Raji (cell line): ENCODE measurements around the gene LCN15.

Source experiments
- POLR2A ChIP-seq: IDR thresholded peaks from 2 replicates; pipeline ENCODE4 v1.6.1; 2011; ENCODE audit warnings: low read depth, low read length, control low read depth; ENCODE audit not compliant: insufficient read depth

Gene LCN15

GRCh38 chr9:136784249-136784996 lies 20.1 kb upstream of the LCN15 start:
- TF ChIP-seq POLR2A = no peak

DNA sequence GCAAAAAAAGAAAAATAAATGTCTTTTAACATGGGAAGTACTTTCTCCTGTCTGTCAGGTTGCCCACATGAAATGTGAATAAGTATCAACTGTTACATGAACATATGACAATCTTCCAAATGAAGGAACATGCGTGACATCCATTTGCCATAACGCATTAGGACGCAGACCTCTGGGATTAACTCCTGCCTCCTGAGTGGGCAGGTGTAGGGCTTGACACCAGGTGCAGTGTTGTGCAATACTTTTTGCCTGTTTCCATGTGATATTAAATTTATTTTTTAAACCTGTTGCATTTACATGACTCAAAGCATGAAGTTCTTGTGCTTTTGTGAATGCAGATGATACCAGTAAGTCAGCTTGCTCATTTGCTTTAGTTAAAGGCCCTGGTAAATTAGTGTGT lies 18.1 kb upstream of the LCN15 start:
- no peak for TF ChIP-seq POLR2A

- no peak for TF ChIP-seq POLR2A
These were observed 15.5 kb upstream of the LCN15 start for GRCh38 chr9:136779808-136780207.

- TF ChIP-seq POLR2A = no peak
These were observed 13.0 kb upstream of the LCN15 start for GRCh38 chr9:136777359-136777758.

- TF ChIP-seq POLR2A = no peak
These were observed 12.6 kb upstream of the LCN15 start for GRCh38 chr9:136776947-136777346.

DNA sequence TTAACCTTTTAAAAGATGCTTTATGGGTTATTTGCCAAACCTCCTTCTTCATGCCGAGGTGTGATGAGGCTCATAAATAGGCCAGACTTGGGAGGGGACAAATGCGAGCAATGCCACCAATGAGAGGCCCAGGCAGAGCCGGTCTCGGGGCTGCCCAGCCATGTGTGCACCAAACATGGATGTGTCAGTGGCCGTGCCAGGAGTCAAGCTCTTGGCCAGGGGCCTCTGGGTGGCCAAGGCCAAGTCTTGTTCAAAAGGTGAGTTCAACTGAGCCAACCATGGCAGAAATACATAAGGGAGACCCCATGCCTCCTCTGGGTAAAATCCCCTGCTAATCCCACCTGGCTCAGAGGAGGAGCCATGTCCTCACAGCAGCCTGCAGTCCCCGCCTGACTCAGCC lies 10.9 kb upstream of the LCN15 start:
- TF ChIP-seq POLR2A = no peak

GRCh38 chr9:136774416-136775045 lies 10.2 kb upstream of the LCN15 start:
- TF ChIP-seq POLR2A = no peak

DNA sequence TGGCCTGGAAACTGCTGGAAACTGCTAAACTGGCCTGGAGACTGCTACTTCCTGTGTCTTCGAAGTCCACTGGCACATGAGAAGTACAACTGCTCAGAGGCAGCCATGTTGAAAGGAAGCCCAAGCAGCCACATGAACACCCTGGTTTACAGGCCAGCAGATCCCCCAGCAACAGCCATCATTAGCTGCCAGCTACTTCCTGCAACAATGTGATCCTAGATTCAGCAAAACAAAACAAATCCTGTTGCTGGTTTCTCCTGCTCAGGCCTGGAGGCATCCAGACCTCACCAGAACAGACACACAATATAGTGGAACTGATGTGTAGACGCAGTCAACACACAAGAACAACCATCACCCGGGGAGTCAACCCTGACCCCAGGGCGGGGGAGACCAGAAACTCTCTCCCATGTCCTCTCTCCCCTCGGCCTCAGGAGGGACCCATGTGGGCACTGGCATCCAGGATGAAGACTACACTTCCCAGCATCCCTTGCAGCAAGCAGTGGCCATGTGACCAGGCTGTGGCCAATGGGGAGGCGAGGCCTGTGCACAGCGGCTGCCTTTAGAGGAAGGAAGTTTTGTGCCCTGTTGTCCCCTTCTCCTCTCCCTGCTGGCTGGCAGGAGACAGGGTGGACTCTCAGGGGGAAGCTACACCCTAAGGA lies 9.2 kb upstream of the LCN15 start:
- TF ChIP-seq POLR2A = peak; percentile 59

DNA sequence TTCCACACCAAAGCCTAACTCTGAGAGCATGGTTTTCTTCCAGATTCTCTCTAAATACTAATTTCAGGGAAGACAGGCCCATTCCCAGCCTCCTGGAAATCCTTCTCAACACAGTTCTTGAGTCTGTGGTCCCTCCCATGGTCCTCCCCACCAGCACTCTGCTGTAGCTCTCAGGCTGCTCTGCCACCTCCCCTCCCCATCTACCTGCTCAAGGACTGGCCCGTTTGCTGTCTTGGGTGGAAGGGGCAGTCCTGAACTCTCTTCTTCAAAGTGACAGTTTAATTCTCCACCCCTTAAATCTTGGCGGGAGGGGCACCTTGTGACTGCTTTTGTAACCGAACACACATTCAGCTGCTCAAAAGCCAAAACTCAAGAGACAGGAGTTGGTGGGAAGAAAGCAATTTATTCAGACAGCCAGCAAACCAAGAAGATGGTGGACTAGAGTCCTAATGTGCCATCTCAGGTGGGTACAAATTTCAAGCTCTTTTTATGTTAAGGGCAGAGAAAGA lies 7.6 kb upstream of the LCN15 start:
- no peak for TF ChIP-seq POLR2A

DNA sequence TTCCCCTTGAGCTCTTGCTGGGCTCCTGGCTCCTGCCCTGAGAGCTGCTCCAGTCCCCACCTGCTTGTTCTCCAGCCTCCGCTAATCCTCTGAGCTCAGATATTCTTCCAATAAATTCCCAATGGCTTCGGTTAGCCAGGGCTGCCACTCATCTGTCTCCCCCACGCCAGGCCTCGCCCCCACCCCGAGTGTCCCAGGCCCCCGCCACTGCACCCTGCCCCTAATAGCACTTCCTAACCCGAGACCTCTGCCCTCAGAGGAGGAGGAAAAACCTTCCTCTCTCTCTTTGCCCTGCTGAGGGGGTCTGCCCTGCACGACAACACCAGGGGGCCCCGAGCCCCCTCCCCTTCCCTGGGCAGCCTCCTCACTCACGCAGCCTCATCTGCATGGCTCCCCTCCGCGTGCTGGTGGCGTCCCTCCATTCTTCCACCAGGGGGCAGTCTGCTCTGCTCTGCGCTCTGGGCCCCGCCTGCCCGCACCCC lies 5.4 kb upstream of the LCN15 start:
- TF ChIP-seq POLR2A = no peak

- TF ChIP-seq POLR2A = no peak
These were observed 723 bp upstream of the LCN15 start for GRCh38 chr9:136765041-136765440.

DNA sequence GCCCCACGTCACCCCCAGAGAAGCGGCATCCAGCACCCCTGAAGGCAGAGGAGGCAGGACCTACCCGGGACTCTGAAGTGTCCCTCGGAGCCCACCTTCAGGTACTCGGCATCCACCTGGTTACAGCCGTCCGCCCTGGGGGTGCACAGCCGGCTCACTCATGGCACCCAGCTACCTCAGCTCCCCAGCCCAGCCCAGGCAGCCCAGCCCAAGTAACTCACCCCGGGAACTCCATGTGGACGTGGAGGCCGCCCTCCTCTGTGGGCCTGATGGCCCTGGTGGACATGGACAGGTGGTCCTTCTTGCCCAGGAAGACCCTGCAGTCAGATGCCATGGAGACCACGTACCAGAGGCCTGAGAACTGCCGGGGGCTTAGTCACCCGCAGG lies 676 bp downstream of the LCN15 start:
- no peak for TF ChIP-seq POLR2A

- no peak for TF ChIP-seq POLR2A
These were observed 1.2 kb downstream of the LCN15 start for GRCh38 chr9:136762915-136763648.

DNA sequence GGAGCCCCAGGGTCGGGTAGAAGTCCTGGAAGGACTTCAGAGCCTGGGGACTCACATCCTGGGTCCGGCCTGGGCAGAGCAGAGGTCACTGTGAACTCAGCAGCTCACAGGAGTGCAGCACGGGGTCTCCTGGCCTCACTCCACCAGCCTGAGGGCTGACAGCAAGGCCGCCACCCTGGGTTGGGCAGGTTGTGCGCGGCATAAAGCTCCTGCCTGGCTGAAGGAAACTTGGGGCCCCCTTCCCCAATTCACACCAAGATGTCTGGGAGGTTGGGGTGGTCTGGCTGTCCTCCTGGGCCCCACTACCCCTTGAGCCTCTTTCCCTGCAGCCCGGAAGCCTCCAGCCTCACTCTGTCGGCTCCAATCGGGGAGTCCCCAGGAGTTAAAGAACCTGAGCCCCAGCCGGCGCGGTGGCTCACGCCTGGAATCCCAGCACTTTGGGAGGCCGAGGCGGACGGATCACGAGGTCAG lies 2.1 kb downstream of the LCN15 start:
- no peak for TF ChIP-seq POLR2A

- TF ChIP-seq POLR2A = no peak
These were observed 2.8 kb downstream of the LCN15 start for GRCh38 chr9:136761545-136761981.
